Caco-2 (cell line): ENCODE results near the gene SPDYE18. TPM values are rescaled to one million over a fixed set of nuclear protein-coding genes. Genes with fewer than 3 reads are reported as not detected.
"Not testable (repeated sequence)": the region's sequence is repeated elsewhere in the genome, so short reads cannot be mapped to it uniquely, and the experiment has no call there.

ENCODE experiments used
- BruUV-seq: library from RNA; stranded (reverse); fragments of 400-500 nt; replicated peaks from 2 replicates; lab custom pipeline; 2021; lab: Mats Ljungman, UMichigan
- CTCF ChIA-PET: fragments of 300-600 bp; sonication (Branson Sonifier 250); formaldehyde crosslinking; loops from one replicate; lab custom pipeline; 2022; ENCODE audit warnings: antibody characterized with exemption; lab: Charles Lee
- POLR2A ChIA-PET: fragments of 300-600 bp; sonication (Branson Sonifier 250); formaldehyde crosslinking; loops from one replicate; lab custom pipeline; 2022; ENCODE audit warnings: antibody characterized with exemption; lab: Charles Lee
- DNase-seq, 2 experiments: peaks; one replicate each; pipeline versions ENCODE4 v3.0.0 to v3.0.0-alpha.2; 2020 to 2022
- H3K27me3 ChIP-seq: replicated peaks from 2 replicates; pipeline ENCODE4 v1.6.0; 2011; ENCODE audit warnings: low read length; ENCODE audit not compliant: control insufficient read depth, insufficient read depth
- H3K36me3 ChIP-seq: 2 replicates; pipeline ENCODE4 v1.5.1; 2011; ENCODE audit warnings: low read length; ENCODE audit not compliant: control insufficient read depth, insufficient read depth
- H3K4me1 ChIP-seq: fragments of 250-450 bp; sonication (Bioruptor Pico); 2 replicates; pipeline ENCODE4 v1.5.1; 2020; ENCODE audit warnings: mild to moderate bottlenecking
- H3K4me3 ChIP-seq: 2 replicates; pipeline ENCODE4 v1.5.1; 2011; ENCODE audit warnings: low read depth, mild to moderate bottlenecking, control low read depth, low read length
- H3K9me3 ChIP-seq: fragments of 250-450 bp; sonication (Bioruptor Pico); 2 replicates; pipeline ENCODE4 v1.5.1; 2020; ENCODE audit warnings: mild to moderate bottlenecking, moderate library complexity
- H3K27ac Mint-ChIP-seq: one replicate; pipeline ENCODE4 v1.8.0; 2022; ENCODE audit warnings: mixed read lengths; ENCODE audit not compliant: unreplicated experiment
- H3K27me3 Mint-ChIP-seq: one replicate; pipeline ENCODE4 v1.8.0; 2022; ENCODE audit warnings: mixed read lengths; ENCODE audit not compliant: insufficient read depth, unreplicated experiment
- H3K36me3 Mint-ChIP-seq: one replicate; pipeline ENCODE4 v1.8.0; 2022; ENCODE audit warnings: mild to moderate bottlenecking, mixed read lengths; ENCODE audit not compliant: insufficient read depth, unreplicated experiment
- H3K4me1 Mint-ChIP-seq: one replicate; pipeline ENCODE4 v1.8.0; 2022; ENCODE audit warnings: low read depth, mixed read lengths; ENCODE audit not compliant: unreplicated experiment
- H3K4me3 Mint-ChIP-seq: one replicate; pipeline ENCODE4 v1.8.0; 2022; ENCODE audit warnings: mild to moderate bottlenecking, moderate library complexity, mixed read lengths; ENCODE audit not compliant: unreplicated experiment
- H3K9me3 Mint-ChIP-seq: one replicate; pipeline ENCODE4 v1.8.0; 2022; ENCODE audit warnings: mixed read lengths; ENCODE audit not compliant: unreplicated experiment
- intact Hi-C: fragments of 100-400 bp; cut with micrococcal nuclease; formaldehyde crosslinking; loops from one replicate; pipeline ENCODE4 v1.10.0; 2022; ENCODE audit not compliant: unreplicated experiment
- total RNA-seq: library from RNA; stranded (reverse); gene quantifications from 2 replicates; pipeline ENCODE4 v1.2.3, GENCODE V29; 2022

Gene SPDYE18
- total RNA-seq, 1 experiment from 2014 or later: 0.66 TPM

DNA sequence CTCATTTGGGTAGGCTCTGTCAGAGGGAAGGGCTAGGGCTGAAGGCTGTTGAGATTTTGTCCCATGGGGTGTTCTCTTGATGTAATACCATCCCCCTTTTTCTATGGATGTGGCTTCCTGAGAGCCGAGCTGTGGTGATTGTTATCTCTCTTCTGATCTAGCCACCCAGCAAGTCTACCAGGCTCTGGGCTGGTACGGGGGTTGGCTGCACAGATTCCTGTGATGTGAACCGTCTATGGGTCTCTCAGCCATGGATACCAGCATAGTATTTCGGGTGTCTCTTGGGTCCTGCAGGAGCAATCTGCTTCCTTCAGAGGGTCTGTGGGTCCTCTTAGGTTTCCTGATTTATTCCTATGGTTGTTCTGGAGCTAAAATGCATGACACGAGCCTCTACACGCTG lies 8.8 kb upstream of the SPDYE18 start:
- POLR2A ChIA-PET, H3K27me3 ChIP-seq, H3K4me3 ChIP-seq, DNase-seq, H3K4me1 Mint-ChIP-seq, intact Hi-C loops, CTCF ChIA-PET, H3K4me1 ChIP-seq, H3K27me3 Mint-ChIP-seq, H3K9me3 ChIP-seq, H3K27ac Mint-ChIP-seq, H3K36me3 ChIP-seq, H3K9me3 Mint-ChIP-seq, H3K36me3 Mint-ChIP-seq, H3K4me3 Mint-ChIP-seq, BruUV-seq: not testable (repeated sequence)

DNA sequence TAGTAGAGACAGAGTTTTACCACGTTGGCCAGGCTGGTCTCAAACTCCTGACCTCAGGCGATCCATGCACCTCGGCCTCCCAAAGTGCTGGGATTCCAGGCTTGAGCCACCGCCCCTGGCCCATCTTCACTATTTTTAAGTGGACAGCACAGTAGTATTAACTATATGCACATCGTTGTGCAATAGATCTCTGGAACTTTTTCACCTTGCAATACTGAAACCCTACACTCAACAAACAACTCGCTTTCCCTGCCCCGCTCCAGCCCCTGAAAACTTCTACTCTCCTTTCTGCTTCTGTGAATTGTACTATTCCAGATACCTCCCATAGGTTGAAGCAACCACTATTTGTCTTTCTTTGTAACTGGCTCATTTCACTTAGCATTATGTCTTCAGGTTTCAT lies 3.5 kb upstream of the SPDYE18 start:
- BruUV-seq, H3K36me3 ChIP-seq, H3K27me3 Mint-ChIP-seq, intact Hi-C loops, H3K4me3 Mint-ChIP-seq, H3K4me1 ChIP-seq, CTCF ChIA-PET, POLR2A ChIA-PET, H3K4me1 Mint-ChIP-seq, H3K9me3 Mint-ChIP-seq, H3K9me3 ChIP-seq, DNase-seq, H3K27me3 ChIP-seq, H3K36me3 Mint-ChIP-seq, H3K4me3 ChIP-seq, H3K27ac Mint-ChIP-seq: not testable (repeated sequence)

- H3K4me3 Mint-ChIP-seq, H3K4me1 Mint-ChIP-seq, H3K9me3 Mint-ChIP-seq, H3K27ac Mint-ChIP-seq, H3K9me3 ChIP-seq, H3K4me3 ChIP-seq, H3K27me3 Mint-ChIP-seq, BruUV-seq, POLR2A ChIA-PET, H3K27me3 ChIP-seq, DNase-seq, intact Hi-C loops, H3K36me3 Mint-ChIP-seq, H3K4me1 ChIP-seq, H3K36me3 ChIP-seq: not testable (repeated sequence)
- CTCF ChIA-PET: interaction anchor here (1.1 kb wide), 1 partner anchor 184 kb away, joined by 3 read pairs; no protein-coding TSS in a partner anchor
These were observed 1.4 kb upstream of the SPDYE18 start for GRCh38 chr7:77063732-77064131.

- H3K36me3 ChIP-seq, H3K4me1 Mint-ChIP-seq, H3K27me3 ChIP-seq, intact Hi-C loops, H3K36me3 Mint-ChIP-seq, H3K4me3 ChIP-seq, H3K4me1 ChIP-seq, H3K4me3 Mint-ChIP-seq, H3K9me3 ChIP-seq, DNase-seq, POLR2A ChIA-PET, CTCF ChIA-PET, BruUV-seq, H3K27ac Mint-ChIP-seq, H3K27me3 Mint-ChIP-seq, H3K9me3 Mint-ChIP-seq: not testable (repeated sequence)
These were observed 30.1 kb downstream of the SPDYE18 start, which contains the start of gene SPDYE17 for GRCh38 chr7:77032261-77032660. Gene SPDYE17, minus strand, starts transcription at chr7:77032361. Its CDS starts 1,791 bp downstream, at chr7:77030570.

- H3K4me3 ChIP-seq, H3K27me3 ChIP-seq, H3K36me3 Mint-ChIP-seq, H3K27me3 Mint-ChIP-seq, H3K4me1 Mint-ChIP-seq, H3K9me3 Mint-ChIP-seq, H3K4me1 ChIP-seq, H3K9me3 ChIP-seq, DNase-seq, BruUV-seq, H3K27ac Mint-ChIP-seq, H3K4me3 Mint-ChIP-seq, intact Hi-C loops, H3K36me3 ChIP-seq, POLR2A ChIA-PET, CTCF ChIA-PET: not testable (repeated sequence)
These were observed 36.0 kb downstream of the SPDYE18 start for GRCh38 chr7:77026349-77026748.

DNA sequence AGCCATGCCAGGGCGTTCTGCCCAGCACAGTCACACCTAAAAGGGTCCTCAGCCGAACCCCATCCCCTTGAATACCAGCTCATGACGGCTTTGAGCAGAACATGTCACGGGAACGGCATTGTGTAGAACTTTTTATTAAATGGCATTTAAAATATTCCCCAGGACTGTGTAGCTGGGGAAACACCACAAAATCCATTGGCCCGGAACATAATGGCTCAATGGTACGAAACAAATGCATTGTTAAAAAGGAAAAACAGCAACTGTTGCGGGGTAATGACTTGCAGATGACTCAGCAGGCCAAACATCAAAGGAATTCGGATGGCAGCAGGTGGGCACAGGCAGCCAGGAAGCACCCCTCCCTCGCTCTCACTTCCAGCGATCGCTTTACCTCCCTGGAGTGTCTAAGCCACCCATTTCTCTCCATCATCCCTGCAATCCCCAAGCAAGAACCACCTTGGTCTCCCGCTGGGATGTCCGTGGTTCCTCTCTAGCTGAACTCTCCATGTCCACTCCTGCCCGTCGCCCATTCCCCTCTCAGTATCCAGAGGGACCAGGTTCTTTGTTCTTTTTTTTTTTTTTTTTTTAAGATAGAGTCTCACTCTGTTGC lies 52.2 kb downstream of the SPDYE18 start:
- H3K27me3 ChIP-seq, CTCF ChIA-PET, H3K4me1 Mint-ChIP-seq, H3K4me1 ChIP-seq, H3K4me3 ChIP-seq, H3K9me3 ChIP-seq, POLR2A ChIA-PET, H3K36me3 ChIP-seq, H3K27ac Mint-ChIP-seq, H3K27me3 Mint-ChIP-seq, H3K36me3 Mint-ChIP-seq, H3K9me3 Mint-ChIP-seq, intact Hi-C loops, H3K4me3 Mint-ChIP-seq, DNase-seq, BruUV-seq: not testable (repeated sequence)

DNA sequence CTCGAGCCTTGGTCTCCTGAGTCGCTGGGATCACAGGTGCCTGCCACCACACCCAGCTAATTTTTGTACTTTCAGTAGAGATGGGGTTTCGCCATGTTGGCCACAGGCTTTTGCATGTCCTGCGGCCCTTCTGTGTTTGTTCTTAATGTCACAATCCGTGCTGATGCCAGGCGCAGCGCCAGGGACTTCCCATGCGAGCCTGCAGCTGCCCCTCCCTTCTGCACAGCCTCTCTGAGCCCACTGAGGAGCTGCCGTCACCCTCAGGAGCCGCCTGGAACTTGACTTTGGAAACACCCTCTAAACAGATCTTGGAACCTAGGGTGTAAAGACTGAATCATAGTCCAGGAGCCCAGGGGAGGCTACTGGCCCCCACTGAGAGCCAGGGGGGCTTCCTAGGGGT lies 54.4 kb downstream of the SPDYE18 start:
- H3K27me3 ChIP-seq, H3K4me3 ChIP-seq, H3K4me3 Mint-ChIP-seq, H3K4me1 ChIP-seq, DNase-seq, BruUV-seq, H3K27me3 Mint-ChIP-seq, H3K36me3 ChIP-seq, H3K9me3 Mint-ChIP-seq, intact Hi-C loops, H3K9me3 ChIP-seq, H3K36me3 Mint-ChIP-seq, H3K4me1 Mint-ChIP-seq, POLR2A ChIA-PET, CTCF ChIA-PET, H3K27ac Mint-ChIP-seq: not testable (repeated sequence)
